HG03571 (cell line): Measurements from ENCODE around the gene SLC14A1.

Experiments
- ATAC-seq: cut with Tn5 transposase; IDR thresholded peaks from one replicate; pipeline ENCODE4 v1.9.1; 2021; ENCODE audit not compliant: unreplicated experiment

Gene SLC14A1

DNA sequence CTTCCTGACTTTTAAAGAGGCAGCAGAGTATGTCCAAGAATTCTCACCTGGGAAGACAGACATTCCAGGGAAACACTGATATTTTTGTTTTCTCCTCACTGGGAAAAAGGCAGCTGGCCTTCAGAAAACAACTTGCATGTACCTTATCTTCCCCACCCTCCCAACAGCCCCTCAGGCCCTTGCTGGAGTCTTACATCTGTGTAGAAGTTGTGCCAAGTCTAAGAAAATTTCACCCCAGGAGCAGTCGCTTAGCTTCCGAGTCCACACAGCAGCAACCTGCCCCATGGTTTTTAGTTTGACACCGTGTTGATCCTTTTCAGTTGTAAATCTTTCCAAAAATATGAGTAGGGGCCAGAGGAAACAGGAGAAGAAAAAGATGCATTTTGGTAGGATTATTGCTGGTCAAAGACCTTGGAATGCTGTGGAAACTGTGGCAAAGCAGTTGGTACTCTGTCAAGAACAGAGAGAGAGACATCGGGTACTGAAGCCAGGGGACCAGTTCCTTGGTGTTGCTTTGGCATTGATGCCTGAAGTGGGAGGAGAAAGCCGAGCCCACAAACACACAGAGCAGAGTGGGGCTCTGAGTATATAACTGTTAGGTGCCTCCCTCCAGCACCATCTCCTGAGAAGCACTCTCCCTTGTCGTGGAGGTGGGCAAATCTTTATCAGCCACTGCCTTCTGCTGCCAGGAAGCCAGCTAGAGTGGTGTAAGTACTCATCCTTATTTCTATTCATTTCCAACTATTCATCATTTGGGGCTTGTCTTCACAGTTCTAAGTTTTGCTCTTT lies at the start of gene SLC14A1:
Gene SLC14A1, plus strand, starts transcription at position 615 of the 789 bp plus-strand sequence. CDS start 6,140 bp downstream, outside the sequence.
- no peak for ATAC-seq

GRCh38 chr18:45677276-45677807 lies 46.6 kb upstream of the SLC14A1 start:
- ATAC-seq: no peak

DNA sequence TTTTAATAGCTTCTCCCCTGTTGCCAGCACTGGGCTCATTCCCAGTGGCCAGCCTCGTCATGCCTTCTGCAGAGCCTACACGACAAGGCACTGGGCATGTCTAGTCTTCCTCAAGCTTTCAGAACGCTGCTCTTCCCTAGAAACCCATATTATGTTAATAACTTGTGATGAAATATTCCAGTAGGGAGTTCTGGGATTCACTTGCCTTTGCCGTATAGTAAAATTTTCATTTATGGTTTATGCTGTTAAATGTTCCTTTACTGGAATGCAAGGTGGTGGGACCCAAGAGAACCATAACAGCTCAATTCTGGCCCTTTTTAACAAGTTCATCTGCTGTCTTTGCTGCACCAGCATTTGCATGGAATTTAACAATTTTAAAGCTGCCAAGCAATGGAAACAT lies 45.5 kb upstream of the SLC14A1 start:
- no peak for ATAC-seq

GRCh38 chr18:45678850-45679249 lies 45.1 kb upstream of the SLC14A1 start:
- ATAC-seq: no peak

DNA sequence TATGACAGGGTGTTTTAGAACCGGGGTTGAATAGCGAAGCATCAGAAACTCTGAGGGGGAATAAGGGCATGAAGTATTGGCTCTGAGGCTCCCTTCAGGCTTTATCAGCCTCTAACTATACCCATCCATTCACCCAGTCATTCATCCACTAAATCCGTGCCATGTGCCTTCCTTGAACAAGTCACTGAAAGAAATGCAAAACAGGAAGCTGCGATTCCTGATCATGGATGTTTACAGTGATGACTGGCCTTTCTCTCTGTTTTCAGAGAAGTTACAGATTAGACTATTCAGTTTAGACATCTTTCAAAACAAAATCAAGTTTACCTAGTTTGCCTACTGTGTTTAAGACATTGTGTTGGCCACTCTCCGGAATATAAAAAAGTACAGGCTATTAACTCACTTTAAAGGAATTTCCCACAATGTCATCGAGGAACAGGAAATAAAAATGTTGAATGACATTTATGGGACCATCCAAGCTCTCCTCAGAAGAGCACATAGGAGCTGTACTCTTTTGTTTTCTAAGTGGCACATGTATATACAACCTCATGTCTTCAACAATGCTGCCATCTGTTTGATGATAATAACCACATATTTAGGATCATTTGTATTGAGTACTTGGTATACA lies 43.8 kb upstream of the SLC14A1 start:
- ATAC-seq: no peak

DNA sequence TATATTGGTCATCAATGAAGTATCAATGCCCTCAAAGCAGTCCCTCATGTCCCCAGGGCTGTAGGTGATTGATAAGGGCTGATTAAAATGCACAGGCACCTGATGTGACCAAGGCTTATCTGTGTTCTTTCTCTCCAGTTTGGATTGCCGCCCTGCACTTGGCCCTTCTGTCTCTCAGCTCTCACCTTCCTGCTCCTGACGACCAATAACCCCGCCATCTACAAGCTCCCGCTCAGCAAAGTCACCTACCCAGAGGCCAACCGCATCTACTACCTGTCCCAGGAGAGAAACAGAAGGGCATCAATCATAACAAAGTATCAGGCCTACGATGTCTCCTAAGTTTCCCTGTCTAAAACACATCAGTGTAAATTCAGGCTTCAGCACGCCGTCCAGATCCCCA lies 41.8 kb upstream of the SLC14A1 start:
- no peak for ATAC-seq

DNA sequence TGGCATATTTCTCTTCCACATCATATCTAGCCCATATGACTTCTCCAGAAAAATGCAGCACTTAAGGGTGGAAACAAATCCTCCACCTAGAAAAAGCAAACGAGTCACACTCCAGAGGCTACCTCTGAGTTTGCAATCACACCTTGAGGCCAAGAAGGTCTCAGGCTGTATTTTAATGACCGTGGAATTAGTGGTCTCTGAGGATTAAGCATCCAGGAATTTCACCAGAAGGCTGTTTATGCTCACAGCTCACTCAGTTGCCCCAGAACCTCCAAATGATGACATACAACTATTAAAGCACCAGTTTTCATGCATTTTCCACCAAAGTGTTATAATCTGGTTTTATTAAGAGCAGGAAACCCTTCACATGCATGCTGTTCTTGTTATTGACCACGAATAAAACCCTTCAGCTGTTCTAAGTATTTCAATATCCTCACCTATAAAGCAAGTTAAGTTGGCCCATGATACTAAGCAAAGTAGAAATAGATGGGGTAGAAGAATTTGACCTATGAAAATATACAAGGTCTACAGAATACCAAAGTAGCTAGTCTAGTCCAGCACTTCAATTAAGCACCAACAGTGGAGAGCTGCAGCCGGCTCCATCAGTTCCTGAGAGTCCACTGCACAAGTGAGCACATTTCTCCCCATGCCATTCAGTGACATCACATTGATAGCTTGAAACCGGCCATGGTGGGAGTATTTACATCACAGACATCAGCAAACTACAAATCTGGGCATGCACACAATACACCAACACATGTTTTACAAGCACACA lies 39.5 kb upstream of the SLC14A1 start:
- ATAC-seq: no peak

DNA sequence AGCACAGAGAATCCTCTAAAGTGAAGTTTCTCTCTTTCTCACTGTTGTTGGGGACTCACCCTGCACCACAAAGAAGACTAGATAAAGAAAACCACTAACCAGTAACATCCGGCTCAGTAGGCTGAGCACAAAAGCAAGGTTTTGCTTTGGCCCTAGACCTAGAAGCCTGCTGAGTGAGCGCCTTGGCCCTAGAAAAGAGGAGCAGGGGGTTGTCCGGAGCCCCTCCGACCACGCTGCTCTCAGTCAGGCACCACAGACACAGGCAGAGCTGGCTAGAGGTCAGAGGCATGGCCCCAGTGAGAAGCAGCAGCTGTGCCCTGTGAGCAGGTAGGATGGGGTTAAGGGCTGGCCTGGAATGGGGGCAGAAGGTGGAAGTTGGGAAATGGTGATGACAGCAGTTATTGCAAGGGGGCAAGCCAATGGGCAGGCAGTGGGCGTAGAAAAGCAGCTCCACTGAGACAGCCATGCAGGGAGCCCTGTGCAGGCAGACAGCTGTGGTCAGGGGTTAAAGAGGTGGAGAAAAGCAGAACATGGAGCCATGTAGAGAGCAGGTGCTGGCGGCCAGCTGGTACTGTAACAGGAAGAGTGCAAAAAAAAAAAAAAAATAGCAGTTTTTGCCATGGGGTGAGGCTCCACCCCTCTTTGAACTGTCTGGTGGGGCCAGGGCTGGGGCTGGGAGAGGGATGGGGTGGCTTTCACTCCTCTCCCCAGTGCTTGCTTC lies 36.9 kb upstream of the SLC14A1 start:
- ATAC-seq: peak; percentile 84

GRCh38 chr18:45687621-45688020 lies 36.4 kb upstream of the SLC14A1 start:
- peak; percentile 33 for ATAC-seq

DNA sequence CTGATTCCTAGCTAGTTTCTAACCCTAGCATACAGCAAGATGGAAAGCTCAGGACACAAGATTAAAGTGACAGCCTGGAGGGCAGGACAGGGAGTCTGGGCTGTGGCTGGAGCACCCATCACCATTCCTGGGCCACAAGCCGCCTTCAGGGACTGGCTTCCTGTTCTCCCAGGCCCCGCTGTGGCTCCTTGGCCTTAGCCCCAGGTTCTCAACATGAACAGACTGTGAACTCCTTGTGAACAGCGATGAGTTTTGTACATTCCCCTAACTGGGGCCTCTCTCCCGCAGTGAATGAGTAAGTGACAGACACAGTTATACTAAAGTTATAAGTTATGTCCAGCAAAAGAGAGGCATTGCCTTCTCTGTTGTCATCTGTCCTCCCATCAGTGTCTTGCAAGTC lies 35.9 kb upstream of the SLC14A1 start:
- no peak for ATAC-seq

- no peak for ATAC-seq
Measured at GRCh38 chr18:45688833-45689232, 35.1 kb upstream of the SLC14A1 start.

DNA sequence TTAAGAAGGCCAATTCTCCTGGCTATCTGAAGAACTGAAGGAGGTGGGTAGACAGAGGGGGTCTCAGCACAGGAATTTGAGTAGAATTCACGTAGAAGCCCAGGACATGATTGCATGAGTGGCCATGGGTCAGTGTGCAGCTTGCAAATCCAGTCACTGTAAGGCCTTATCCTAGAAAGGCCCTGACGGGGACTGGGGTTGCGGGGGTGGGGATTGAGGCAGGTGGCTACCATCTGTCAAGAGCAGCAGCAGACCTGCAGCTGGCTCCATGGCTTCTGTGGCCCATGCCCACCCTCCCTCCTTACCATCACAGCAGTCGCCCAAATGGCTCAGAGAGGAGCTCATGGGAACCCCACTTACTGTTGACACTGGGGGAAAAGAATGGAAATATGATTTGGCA lies 34.6 kb upstream of the SLC14A1 start:
- no peak for ATAC-seq

GRCh38 chr18:45690975-45691815 lies 32.8 kb upstream of the SLC14A1 start:
- no peak for ATAC-seq

DNA sequence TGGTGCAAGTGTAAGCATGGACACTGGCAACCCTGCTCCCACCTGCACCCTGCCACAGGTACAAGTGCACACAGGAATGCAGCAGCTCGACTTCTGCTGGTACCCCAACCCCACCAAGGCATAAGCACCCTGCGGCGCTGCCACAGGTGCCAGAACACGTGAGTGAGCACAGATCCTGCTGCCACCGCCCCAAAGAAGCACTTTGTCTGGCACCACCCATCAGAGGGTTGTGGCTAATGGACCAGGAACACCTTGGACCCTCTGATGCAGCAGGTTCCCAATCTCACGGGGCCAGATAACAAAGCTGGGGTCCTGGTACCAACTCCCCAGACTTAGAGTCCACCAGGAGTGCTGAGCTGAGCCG lies 32.2 kb upstream of the SLC14A1 start:
- no peak for ATAC-seq

DNA sequence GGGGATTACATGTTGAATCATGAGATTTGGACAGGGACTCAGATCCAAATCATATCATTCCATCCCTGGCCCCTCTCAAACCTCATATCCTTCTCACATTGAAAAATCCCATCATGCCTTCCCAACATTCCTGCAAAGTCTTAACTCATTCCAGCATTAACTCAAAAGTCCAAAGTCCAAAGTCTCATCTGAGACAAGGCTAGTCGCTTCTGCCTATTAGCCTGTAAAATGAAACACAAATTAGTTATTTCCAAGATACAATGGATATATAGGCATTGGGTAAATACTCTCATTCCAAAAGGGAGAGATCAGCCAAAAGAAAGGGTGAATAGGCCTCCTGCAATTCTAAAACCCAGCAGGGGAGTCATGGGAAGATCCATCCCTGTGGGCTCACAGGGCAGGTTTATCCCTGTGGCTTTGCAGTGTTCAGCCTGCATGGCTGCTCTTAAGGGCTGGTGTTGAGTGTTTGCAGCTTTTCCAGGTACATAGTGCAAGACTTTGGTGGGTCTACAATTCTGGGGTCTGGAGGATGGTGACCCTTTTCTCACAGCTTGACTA lies 21.2 kb upstream of the SLC14A1 start:
- no peak for ATAC-seq

DNA sequence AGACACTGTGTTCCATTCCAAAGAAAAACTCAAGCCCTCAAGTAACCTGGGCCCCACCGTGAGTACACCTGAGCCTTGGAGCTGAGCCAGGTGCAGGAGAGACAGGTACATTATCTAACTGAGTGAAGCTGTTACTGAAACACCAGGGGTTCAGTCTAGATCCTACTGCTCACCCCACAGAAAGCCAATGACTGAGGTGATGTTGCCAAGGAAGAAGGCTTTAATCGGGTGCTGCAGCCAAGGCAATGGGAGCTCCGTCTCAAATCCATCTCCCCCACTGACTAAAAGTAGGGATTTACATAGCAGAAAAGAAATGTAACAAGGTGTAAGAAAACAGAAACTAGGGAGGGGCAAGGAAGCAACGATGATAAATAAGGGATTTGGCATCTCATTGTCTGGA lies 15.2 kb upstream of the SLC14A1 start:
- no peak for ATAC-seq

GRCh38 chr18:45712061-45712460 lies 11.9 kb upstream of the SLC14A1 start:
- no peak for ATAC-seq

DNA sequence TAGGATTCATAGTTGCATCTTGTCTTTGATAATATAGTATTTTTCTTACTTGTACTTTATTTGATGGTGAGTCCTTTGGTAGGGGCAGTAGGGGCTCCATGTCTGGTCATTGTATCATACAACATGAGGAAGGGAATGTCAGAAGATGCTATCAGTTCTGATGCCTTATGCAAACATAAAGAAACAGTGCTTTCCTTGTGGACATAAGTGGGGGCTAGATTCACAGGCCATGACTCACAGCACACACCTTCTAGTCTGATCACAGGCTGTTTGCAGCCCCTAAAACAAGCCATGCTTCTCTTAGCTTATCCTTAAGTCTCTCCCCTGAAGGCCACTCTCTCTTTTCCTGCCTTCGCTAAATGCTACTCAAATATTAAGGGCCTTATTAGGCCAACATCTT lies 10.7 kb upstream of the SLC14A1 start:
- ATAC-seq: no peak

- no peak for ATAC-seq
Measured at GRCh38 chr18:45715212-45715780, 8.7 kb upstream of the SLC14A1 start.
